Tibial nerve (tissue), 4 donors: ENCODE data around the gene PEX14.

Experiments used
- EP300 ChIP-seq, 2 donors: sonication (generic); formaldehyde crosslinking; IDR thresholded peaks; one replicate each; pipeline ENCODE4 v1.6.1; 2017; ENCODE audit warnings: antibody characterized with exemption in 2 of 2, mild to moderate bottlenecking in 1 of 2
- TF ChIP-seq, protein P1 (sequence below), 5 experiments: fragments of 200-600 bp in 3 of 5; fragments of 450-650 bp in 2 of 5; sonication (generic) in 3 of 5; IDR thresholded peaks; one replicate each; pipeline ENCODE4 v1.5.1; 2016 to 2019; ENCODE audit warnings: antibody characterized with exemption in 5 of 5, mild to moderate bottlenecking in 3 of 5, moderate library complexity in 2 of 5

DNA sequence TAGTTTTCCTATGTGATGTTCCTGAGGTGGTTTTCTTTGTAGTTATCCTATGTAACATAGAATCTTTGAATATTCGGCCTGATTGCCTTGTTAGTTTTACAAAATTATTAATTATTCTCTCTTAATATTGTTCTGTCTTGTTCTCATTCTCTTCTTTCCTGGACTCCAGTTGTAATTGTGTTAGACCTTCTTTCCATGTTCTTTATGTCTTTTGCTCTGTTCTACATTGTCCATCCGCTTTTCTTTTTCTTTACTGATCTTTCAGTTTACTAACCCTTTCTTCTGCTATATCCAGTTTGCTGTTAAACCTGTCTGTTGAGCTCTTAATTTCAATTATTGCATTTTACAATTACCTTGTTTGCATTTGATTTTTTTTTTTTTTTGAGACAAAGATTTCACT is 89.3 kb downstream of the PEX14 start:
- TF ChIP-seq, protein P1, sequence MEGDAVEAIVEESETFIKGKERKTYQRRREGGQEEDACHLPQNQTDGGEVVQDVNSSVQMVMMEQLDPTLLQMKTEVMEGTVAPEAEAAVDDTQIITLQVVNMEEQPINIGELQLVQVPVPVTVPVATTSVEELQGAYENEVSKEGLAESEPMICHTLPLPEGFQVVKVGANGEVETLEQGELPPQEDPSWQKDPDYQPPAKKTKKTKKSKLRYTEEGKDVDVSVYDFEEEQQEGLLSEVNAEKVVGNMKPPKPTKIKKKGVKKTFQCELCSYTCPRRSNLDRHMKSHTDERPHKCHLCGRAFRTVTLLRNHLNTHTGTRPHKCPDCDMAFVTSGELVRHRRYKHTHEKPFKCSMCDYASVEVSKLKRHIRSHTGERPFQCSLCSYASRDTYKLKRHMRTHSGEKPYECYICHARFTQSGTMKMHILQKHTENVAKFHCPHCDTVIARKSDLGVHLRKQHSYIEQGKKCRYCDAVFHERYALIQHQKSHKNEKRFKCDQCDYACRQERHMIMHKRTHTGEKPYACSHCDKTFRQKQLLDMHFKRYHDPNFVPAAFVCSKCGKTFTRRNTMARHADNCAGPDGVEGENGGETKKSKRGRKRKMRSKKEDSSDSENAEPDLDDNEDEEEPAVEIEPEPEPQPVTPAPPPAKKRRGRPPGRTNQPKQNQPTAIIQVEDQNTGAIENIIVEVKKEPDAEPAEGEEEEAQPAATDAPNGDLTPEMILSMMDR (IDR thresholded peaks at IDR 0.05): no peak
- TF ChIP-seq EP300 (IDR thresholded peaks at IDR 0.05): no peak
